Liver (tissue), 10 donors: ENCODE results near the gene TMEM259. TPM values are rescaled to one million over a fixed set of nuclear protein-coding genes. Genes with fewer than 3 reads are reported as not detected.

ENCODE experiments used
- DNase-seq: peaks from one replicate; pipeline ENCODE4 v3.0.0-alpha.2; 2017; ENCODE audit warnings: low spot score
- H3K27ac ChIP-seq, 2 donors: one replicate each; pipeline ENCODE4 v1.7.0; 2013; ENCODE audit warnings: inconsistent platforms in 2 of 2, low read length in 2 of 2, control low read depth in 1 of 2, low read depth in 1 of 2, mild to moderate bottlenecking in 1 of 2
- H3K27me3 ChIP-seq, 4 donors: one replicate each; pipeline versions ENCODE4 v1.6.1 to v1.7.0; 2013; ENCODE audit warnings: low read length in 3 of 4, inconsistent platforms in 1 of 4, mild to moderate bottlenecking in 1 of 4, moderate library complexity in 1 of 4; ENCODE audit not compliant: control insufficient read depth in 4 of 4, insufficient read depth in 4 of 4
- H3K36me3 ChIP-seq, 4 donors: one replicate each; pipeline versions ENCODE4 v1.6.1 to v1.7.0; 2013; ENCODE audit warnings: low read length in 3 of 4, mild to moderate bottlenecking in 3 of 4, low read depth in 1 of 4, moderate library complexity in 1 of 4; ENCODE audit not compliant: control insufficient read depth in 4 of 4, insufficient read depth in 3 of 4
- H3K4me1 ChIP-seq, 4 donors: one replicate each; pipeline versions ENCODE4 v1.6.1 to v1.7.0; 2013; ENCODE audit warnings: low read length in 3 of 4, mild to moderate bottlenecking in 3 of 4, moderate library complexity in 1 of 4; ENCODE audit not compliant: control insufficient read depth in 4 of 4, insufficient read depth in 4 of 4
- H3K4me3 ChIP-seq, 3 donors: one replicate each; pipeline versions ENCODE4 v1.6.1 to v1.7.0; 2013; ENCODE audit warnings: low read length in 3 of 3, control low read depth in 1 of 3, low read depth in 1 of 3, mild to moderate bottlenecking in 1 of 3
- H3K9ac ChIP-seq, 2 donors: one replicate each; pipeline ENCODE4 v1.7.0; 2013; ENCODE audit warnings: low read length in 2 of 2, mild to moderate bottlenecking in 2 of 2, moderate library complexity in 2 of 2, control low read depth in 1 of 2, low read depth in 1 of 2
- H3K9me3 ChIP-seq, 4 donors: one replicate each; pipeline versions ENCODE4 v1.6.1 to v1.7.0; 2013; ENCODE audit warnings: low read length in 3 of 4; ENCODE audit not compliant: control insufficient read depth in 4 of 4
- ATF3 ChIP-seq: IDR thresholded peaks from 2 replicates; pipeline ENCODE4 v1.6.1; 2016; ENCODE audit warnings: antibody characterized with exemption
- CTCF ChIP-seq: fragments of 150-350 bp; IDR thresholded peaks from 2 replicates; pipeline ENCODE4 v1.5.1; 2017; ENCODE audit warnings: improper control_type of control experiment, low read depth, low read length; ENCODE audit not compliant: missing input control
- EGR1 ChIP-seq, 2 donors: IDR thresholded peaks; 2 replicates each; pipeline ENCODE4 v1.6.1; 2016 to 2018; ENCODE audit warnings: antibody characterized with exemption in 2 of 2, low read depth in 2 of 2
- FOXA1 ChIP-seq: IDR thresholded peaks from 2 replicates; pipeline ENCODE4 v1.6.1; 2016; ENCODE audit warnings: antibody characterized with exemption
- FOXA2 ChIP-seq: IDR thresholded peaks from 2 replicates; pipeline ENCODE4 v1.6.1; 2016; ENCODE audit warnings: antibody characterized with exemption
- HNF4A ChIP-seq, 2 donors: conservative IDR thresholded peaks; 2 replicates each; pipeline ENCODE4 v1.6.1; 2016; ENCODE audit warnings: antibody characterized with exemption in 2 of 2, mild to moderate bottlenecking in 2 of 2
- HNF4G ChIP-seq: IDR thresholded peaks from 2 replicates; pipeline ENCODE4 v1.6.1; 2016; ENCODE audit warnings: antibody characterized with exemption
- JUND ChIP-seq, 2 donors: IDR thresholded peaks; 2 replicates each; pipeline ENCODE4 v1.6.1; 2016; ENCODE audit warnings: antibody characterized with exemption in 2 of 2
- MAX ChIP-seq: IDR thresholded peaks from 2 replicates; pipeline ENCODE4 v1.6.1; 2016; ENCODE audit warnings: antibody characterized with exemption
- RAD21 ChIP-seq, 2 donors: IDR thresholded peaks; 2 replicates each; pipeline ENCODE4 v1.6.1; 2016; ENCODE audit warnings: antibody characterized with exemption in 2 of 2, mild to moderate bottlenecking in 2 of 2
- REST ChIP-seq: IDR thresholded peaks from 2 replicates; pipeline ENCODE4 v1.6.1; 2016; ENCODE audit warnings: antibody characterized with exemption, mild to moderate bottlenecking
- RXRA ChIP-seq, 2 donors: IDR thresholded peaks; 2 replicates each; pipeline ENCODE4 v1.6.1; 2017 to 2018; ENCODE audit warnings: antibody characterized with exemption in 2 of 2, mild to moderate bottlenecking in 1 of 2
- SP1 ChIP-seq: IDR thresholded peaks from 2 replicates; pipeline ENCODE4 v1.6.1; 2018; ENCODE audit warnings: antibody characterized with exemption, mild to moderate bottlenecking
- TAF1 ChIP-seq: conservative IDR thresholded peaks from 2 replicates; pipeline ENCODE4 v1.6.1; 2016; ENCODE audit warnings: antibody characterized with exemption, mild to moderate bottlenecking
- YY1 ChIP-seq: IDR thresholded peaks from 2 replicates; pipeline ENCODE4 v1.6.1; 2016; ENCODE audit warnings: antibody characterized with exemption, mild to moderate bottlenecking
- ZBTB33 ChIP-seq: IDR thresholded peaks from 2 replicates; pipeline ENCODE4 v1.6.1; 2016; ENCODE audit warnings: antibody characterized with exemption
- WGBS: extraction: QIAGEN DNeasy Blood & Tissue Kit; methylation state at CpG from one replicate; pipeline ENCODE4 v1.1.7; 2013; 5-methylcytosine and 5-hydroxymethylcytosine counted together
- polyA plus RNA-seq, 2 donors: library from polyadenylated mRNA; stranded (reverse) in 1 of 2; unstranded in 1 of 2; fragments of 200-250 nt in 1 of 2; fragments of >200 nt in 1 of 2; fragmentation: Nextera tagmentation in 1 of 2; extraction: Ambion mirVana in 1 of 2; gene quantifications; one replicate each; pipeline versions ENCODE4 v1.2.1 to v1.2.3, GENCODE V29; 2013 to 2015
- small RNA-seq: library from RNA; depleted of rRNA; stranded (forward); fragments of <200 nt; gene quantifications from one replicate; pipeline ENCODE3, GENCODE V24; 2014
- total RNA-seq, 2 donors: library from RNA; depleted of rRNA; stranded (reverse); fragments of >200 nt; gene quantifications; one replicate each; pipeline ENCODE4 v1.2.3, GENCODE V29; 2014
- donor health status: healthy.
- donor health status: healthy.
- donor health status: healthy.
- donor health status: healthy.
- donor health status: healthy.

TMEM259 gene
- total and polyA plus RNA-seq, 4 donors, result 29.7 to 99.3 (median 57.3) TPM

- no peaks in the 10 kb centered on the region for H3K9me3 ChIP-seq
- no peak overlapping the region for H3K4me3 ChIP-seq
- TF ChIP-seq FOXA1 (no peak), RAD21 (IDR thresholded peaks at IDR 0.05) (no peak), TAF1 (no peak), EGR1 (IDR thresholded peaks at IDR 0.05; ENCODE audit: low read depth in 2 of 2) (no peak), SP1 (no peak)
- H3K9ac ChIP-seq, result no peak overlapping the region
- peaks cover 0 to 11% (median under 1%) of the 10 kb centered on the region in 4 donors for H3K36me3 ChIP-seq
- H3K4me1 ChIP-seq, result no peaks in the 10 kb centered on the region
- 86% methylated on average over 8 of the region's 8 CpGs for WGBS
- no peak for DNase-seq
- H3K27me3 ChIP-seq, result no peaks in the 10 kb centered on the region
- no peak overlapping the region for H3K27ac ChIP-seq
Measured at GRCh38 chr19:960601-960938, 60.4 kb downstream of the TMEM259 start.

- H3K4me1 ChIP-seq, result no peaks in the 10 kb centered on the region
- TF ChIP-seq HNF4G, result no peak
- TF ChIP-seq JUND (IDR thresholded peaks at IDR 0.05), result no peak
- TF ChIP-seq TAF1, result no peak
- no peak for TF ChIP-seq RXRA (IDR thresholded peaks at IDR 0.05)
- no peak for TF ChIP-seq ZBTB33
- TF ChIP-seq ATF3, result no peak
- no peak for TF ChIP-seq MAX
- no peak for TF ChIP-seq RAD21 (IDR thresholded peaks at IDR 0.05)
- no peak for TF ChIP-seq CTCF
- TF ChIP-seq YY1, result no peak
- no peak for TF ChIP-seq EGR1 (IDR thresholded peaks at IDR 0.05; ENCODE audit: low read depth in 2 of 2)
- no peak for TF ChIP-seq REST
- TF ChIP-seq HNF4A (conservative IDR thresholded peaks at IDR 0.05), result no peak
- no peak for TF ChIP-seq FOXA1
- no peak for TF ChIP-seq SP1
- no peak for TF ChIP-seq FOXA2
- no peak overlapping the region for H3K9ac ChIP-seq
- H3K36me3 ChIP-seq, result peaks cover 0 to 6% (median under 1%) of the 10 kb centered on the region in 4 donors
- H3K27me3 ChIP-seq, result no peaks in the 10 kb centered on the region
- no peak overlapping the region for H3K4me3 ChIP-seq
- no peak for DNase-seq
- H3K9me3 ChIP-seq, result no peaks in the 10 kb centered on the region
- no peak overlapping the region for H3K27ac ChIP-seq
- WGBS, result 67% methylated on average over 12 of the region's 12 CpGs
Measured at GRCh38 chr19:960020-960419, 60.9 kb downstream of the TMEM259 start.

Small RNAs within 50 kb of the gene (small RNA-seq; reads per million reads assigned to genes)
- gene RNU6-2, result 0.35 reads per million, percentile 38 among the genes with 10 or more reads in this experiment

Other genes with a start within 250 kb of the TMEM259 start
- 100 to 1,000 TPM in 1 of 2 donors, 10 to 100 TPM in 1; 98.1 to 147 TPM for gene PTBP1, start 223.7 kb downstream of the TMEM259 start, total RNA-seq
- 10 to 100 TPM; 72.9 to 76.5 TPM for gene PTBP1, start 223.7 kb downstream of the TMEM259 start, polyA plus RNA-seq
- 1 to 10 TPM in 1 of 2 donors, not detected in 1; 3.1 TPM for gene PLPPR3, start 199.2 kb downstream of the TMEM259 start, total RNA-seq
- gene PLPPR3, start 199.2 kb downstream of the TMEM259 start, polyA plus RNA-seq, result not detected
- gene AZU1, start 193.3 kb downstream of the TMEM259 start, total RNA-seq, result 10 to 100 TPM in 1 of 2 donors, under 1 TPM in 1; 0.08 to 20.2 TPM
- gene AZU1, start 193.3 kb downstream of the TMEM259 start, polyA plus RNA-seq, result 1 to 10 TPM in 1 of 2 donors, under 1 TPM in 1; 0.24 to 1.8 TPM
- 100 to 1,000 TPM in 1 of 2 donors, under 1 TPM in 1; 0.17 to 225 TPM for gene PRTN3, start 180.1 kb downstream of the TMEM259 start, total RNA-seq
- gene PRTN3, start 180.1 kb downstream of the TMEM259 start, polyA plus RNA-seq, result 1 to 10 TPM in 1 of 2 donors, under 1 TPM in 1; 0.67 to 2.7 TPM
- 10 to 100 TPM in 1 of 2 donors, under 1 TPM in 1; 0.17 to 37.4 TPM for gene ELANE, start 168.8 kb downstream of the TMEM259 start, total RNA-seq
- 1 to 10 TPM in 1 of 2 donors, under 1 TPM in 1; 0.88 to 2.7 TPM for gene ELANE, start 168.8 kb downstream of the TMEM259 start, polyA plus RNA-seq
- 10 to 100 TPM; 13.2 to 14.1 TPM for gene CFD, start 161.5 kb downstream of the TMEM259 start, total RNA-seq
- 10 to 100 TPM in 1 of 2 donors, 1 to 10 TPM in 1; 4.5 to 20.2 TPM for gene CFD, start 161.5 kb downstream of the TMEM259 start, polyA plus RNA-seq
- gene MED16, start 127.9 kb downstream of the TMEM259 start, total RNA-seq, result 10 to 100 TPM; 39.7 to 42.3 TPM
- 10 to 100 TPM; 30.6 to 50.5 TPM for gene MED16, start 127.9 kb downstream of the TMEM259 start, polyA plus RNA-seq
- not detected for gene RNU6-9, start 127.6 kb downstream of the TMEM259 start, total RNA-seq
- gene RNU6-9, start 127.6 kb downstream of the TMEM259 start, polyA plus RNA-seq, result not detected
- gene R3HDM4, start 107.9 kb downstream of the TMEM259 start, total RNA-seq, result 10 to 100 TPM; 17.4 to 72.4 TPM
- gene R3HDM4, start 107.9 kb downstream of the TMEM259 start, polyA plus RNA-seq, result 10 to 100 TPM; 14.1 to 23.0 TPM
- gene KISS1R, start 103.8 kb downstream of the TMEM259 start, total RNA-seq, result not detected
- gene KISS1R, start 103.8 kb downstream of the TMEM259 start, polyA plus RNA-seq, result not detected
- 10 to 100 TPM in 1 of 2 donors, 1 to 10 TPM in 1; 5.2 to 42.4 TPM for gene ARID3A, start 95.1 kb downstream of the TMEM259 start, total RNA-seq
- 1 to 10 TPM in 1 of 2 donors, under 1 TPM in 1; 0.74 to 1.0 TPM for gene ARID3A, start 95.1 kb downstream of the TMEM259 start, polyA plus RNA-seq
- gene WDR18, start 36.8 kb downstream of the TMEM259 start, total RNA-seq, result 10 to 100 TPM; 24.3 to 41.7 TPM
- gene WDR18, start 36.8 kb downstream of the TMEM259 start, polyA plus RNA-seq, result 10 to 100 TPM; 33.8 to 45.3 TPM
- gene GRIN3B, start 20.7 kb downstream of the TMEM259 start, total RNA-seq, result under 1 TPM in 1 of 2 donors, not detected in 1; 0.05 TPM
- not detected for gene GRIN3B, start 20.7 kb downstream of the TMEM259 start, polyA plus RNA-seq
- not detected for gene RNU6-2, start 399 bp upstream of the TMEM259 start, total RNA-seq
- not detected for gene RNU6-2, start 399 bp upstream of the TMEM259 start, polyA plus RNA-seq
- gene CNN2, start 5.5 kb upstream of the TMEM259 start, total RNA-seq, result 10 to 100 TPM; 31.0 to 38.4 TPM
- 10 to 100 TPM; 10.1 to 22.6 TPM for gene CNN2, start 5.5 kb upstream of the TMEM259 start, polyA plus RNA-seq
- gene ABCA7, start 19.0 kb upstream of the TMEM259 start, total RNA-seq, result 10 to 100 TPM in 1 of 2 donors, 1 to 10 TPM in 1; 5.3 to 60.9 TPM
- gene ABCA7, start 19.0 kb upstream of the TMEM259 start, polyA plus RNA-seq, result 1 to 10 TPM; 3.0 to 4.4 TPM
- gene ARHGAP45, start 46.0 kb upstream of the TMEM259 start, total RNA-seq, result 10 to 100 TPM; 13.6 to 27.5 TPM
- 1 to 10 TPM; 3.3 to 5.8 TPM for gene ARHGAP45, start 46.0 kb upstream of the TMEM259 start, polyA plus RNA-seq
- 100 to 1,000 TPM in 1 of 2 donors, 10 to 100 TPM in 1; 51.8 to 168 TPM for gene POLR2E, start 74.3 kb upstream of the TMEM259 start, total RNA-seq
- 100 to 1,000 TPM; 175 to 211 TPM for gene POLR2E, start 74.3 kb upstream of the TMEM259 start, polyA plus RNA-seq
- 100 to 1,000 TPM; 122 to 149 TPM for gene GPX4, start 82.9 kb upstream of the TMEM259 start, total RNA-seq
- gene GPX4, start 82.9 kb upstream of the TMEM259 start, polyA plus RNA-seq, result 100 to 1,000 TPM; 447 to 558 TPM
- gene SBNO2, start 153.1 kb upstream of the TMEM259 start, total RNA-seq, result 10 to 100 TPM; 11.0 to 25.0 TPM
- gene SBNO2, start 153.1 kb upstream of the TMEM259 start, polyA plus RNA-seq, result 10 to 100 TPM in 1 of 2 donors, 1 to 10 TPM in 1; 2.2 to 19.1 TPM
- 100 to 1,000 TPM in 1 of 2 donors, 10 to 100 TPM in 1; 40.6 to 126 TPM for gene STK11, start 184.7 kb upstream of the TMEM259 start, total RNA-seq
- gene STK11, start 184.7 kb upstream of the TMEM259 start, polyA plus RNA-seq, result 10 to 100 TPM in 1 of 2 donors, 1 to 10 TPM in 1; 3.0 to 30.3 TPM
- under 1 TPM; 0.05 to 0.25 TPM for gene CBARP, start 216.9 kb upstream of the TMEM259 start, total RNA-seq
- gene CBARP, start 216.9 kb upstream of the TMEM259 start, polyA plus RNA-seq, result under 1 TPM in 1 of 2 donors, not detected in 1; 0.06 TPM
- 10 to 100 TPM; 20.2 to 44.5 TPM for gene ATP5F1D, start 220.6 kb upstream of the TMEM259 start, total RNA-seq
- 100 to 1,000 TPM; 246 to 315 TPM for gene ATP5F1D, start 220.6 kb upstream of the TMEM259 start, polyA plus RNA-seq
- 10 to 100 TPM in 1 of 2 donors, 1 to 10 TPM in 1; 9.1 to 22.9 TPM for gene MIDN, start 227.5 kb upstream of the TMEM259 start, total RNA-seq
- 10 to 100 TPM in 1 of 2 donors, 1 to 10 TPM in 1; 2.9 to 14.6 TPM for gene MIDN, start 227.5 kb upstream of the TMEM259 start, polyA plus RNA-seq
- gene CIRBP, start 248.2 kb upstream of the TMEM259 start, total RNA-seq, result 100 to 1,000 TPM in 1 of 2 donors, 10 to 100 TPM in 1; 80.5 to 135 TPM
- 100 to 1,000 TPM in 1 of 2 donors, 10 to 100 TPM in 1; 41.1 to 113 TPM for gene CIRBP, start 248.2 kb upstream of the TMEM259 start, polyA plus RNA-seq